Trophoblast cell (in vitro differentiated cells and primary cell): ENCODE measurements around the gene MSL3B.

Source experiments
- DNase-seq, 2 donors: peaks; one replicate each; pipeline ENCODE4 v3.0.0-alpha.2; 2016
- H2AFZ ChIP-seq: 2 replicates; pipeline ENCODE4 v1.6.1; 2013; ENCODE audit warnings: low read length, moderate library complexity, mild to moderate bottlenecking; ENCODE audit not compliant: insufficient read depth, poor library complexity
- H2AK5ac ChIP-seq: 2 replicates; pipeline ENCODE4 v1.6.1; 2013; ENCODE audit warnings: mild to moderate bottlenecking, low read length
- H2BK120ac ChIP-seq: 2 replicates; pipeline ENCODE4 v1.6.1; 2013; ENCODE audit warnings: low read length, mild to moderate bottlenecking, moderate library complexity; ENCODE audit not compliant: insufficient read depth, poor library complexity
- H2BK12ac ChIP-seq: 2 replicates; pipeline ENCODE4 v1.6.1; 2013; ENCODE audit warnings: mild to moderate bottlenecking, low read length, moderate library complexity
- H2BK5ac ChIP-seq: 2 replicates; pipeline ENCODE4 v1.6.1; 2013; ENCODE audit warnings: low read length, low read depth, moderate library complexity, mild to moderate bottlenecking; ENCODE audit not compliant: poor library complexity
- H3K14ac ChIP-seq: 2 replicates; pipeline ENCODE4 v1.6.1; 2013; ENCODE audit warnings: mild to moderate bottlenecking, low read length
- H3K18ac ChIP-seq: 2 replicates; pipeline ENCODE4 v1.6.1; 2013; ENCODE audit warnings: mild to moderate bottlenecking, low read length
- H3K23ac ChIP-seq: 2 replicates; pipeline ENCODE4 v1.6.1; 2013; ENCODE audit warnings: low read length
- H3K27ac ChIP-seq: 2 replicates; pipeline ENCODE4 v1.5.1; 2013; ENCODE audit warnings: low read depth, mild to moderate bottlenecking, inconsistent platforms, low read length, moderate library complexity
- H3K27me3 ChIP-seq: 2 replicates; pipeline ENCODE4 v1.6.1; 2013; ENCODE audit warnings: inconsistent platforms, mild to moderate bottlenecking, low read length, moderate library complexity; ENCODE audit not compliant: insufficient read depth
- H3K36me3 ChIP-seq, 2 experiments: 1 replicate in 1 of 2; 2 replicates in 1 of 2; pipeline ENCODE4 v1.6.1; 2013; ENCODE audit warnings: low read length in 2 of 2, mild to moderate bottlenecking in 2 of 2, moderate library complexity in 1 of 2; ENCODE audit not compliant: insufficient read depth in 2 of 2, control insufficient read depth in 1 of 2
- H3K4ac ChIP-seq: 2 replicates; pipeline ENCODE4 v1.6.1; 2013; ENCODE audit warnings: low read depth, mild to moderate bottlenecking, low read length, moderate library complexity
- H3K4me1 ChIP-seq, 2 experiments: 1 replicate in 1 of 2; 2 replicates in 1 of 2; pipeline ENCODE4 v1.6.1; 2013; ENCODE audit warnings: low read length in 2 of 2, mild to moderate bottlenecking in 2 of 2, moderate library complexity in 1 of 2; ENCODE audit not compliant: insufficient read depth in 2 of 2, control insufficient read depth in 1 of 2
- H3K4me2 ChIP-seq: 2 replicates; pipeline ENCODE4 v1.6.1; 2013; ENCODE audit warnings: inconsistent platforms, mild to moderate bottlenecking, low read length, moderate library complexity
- H3K4me3 ChIP-seq: 2 replicates; pipeline ENCODE4 v1.5.1; 2013; ENCODE audit warnings: mild to moderate bottlenecking, low read depth, low read length, inconsistent platforms
- H3K79me1 ChIP-seq: one replicate; pipeline ENCODE4 v1.6.1; 2013; ENCODE audit warnings: low read length
- H3K79me2 ChIP-seq: 2 replicates; pipeline ENCODE4 v1.6.1; 2013; ENCODE audit warnings: low read length, mild to moderate bottlenecking; ENCODE audit not compliant: control insufficient read depth, insufficient read depth, poor library complexity
- H3K9ac ChIP-seq: 2 replicates; pipeline ENCODE4 v1.6.1; 2013; ENCODE audit warnings: mild to moderate bottlenecking, low read length
- H3K9me3 ChIP-seq: 2 replicates; pipeline ENCODE4 v1.6.1; 2013; ENCODE audit warnings: low read depth, mild to moderate bottlenecking, control low read depth, inconsistent platforms, low read length; ENCODE audit not compliant: insufficient read depth
- H4K12ac ChIP-seq: 2 replicates; pipeline ENCODE4 v1.6.1; 2013; ENCODE audit warnings: low read depth, mild to moderate bottlenecking, low read length, moderate library complexity
- H4K8ac ChIP-seq: 2 replicates; pipeline ENCODE4 v1.6.1; 2013; ENCODE audit warnings: low read depth, mild to moderate bottlenecking, low read length, moderate library complexity
- H4K91ac ChIP-seq: one replicate; pipeline ENCODE4 v1.6.1; 2013; ENCODE audit warnings: low read depth, mild to moderate bottlenecking, low read length, moderate library complexity
- WGBS: extraction: QIAGEN DNeasy Blood & Tissue Kit; methylation state at CpG from one replicate; pipeline ENCODE4 v1.1.7; 2013; ENCODE audit warnings: missing lambda C conversion rate; ENCODE audit not compliant: insufficient read length, insufficient coverage; ENCODE audit errors: extremely low coverage; 5-methylcytosine and 5-hydroxymethylcytosine counted together

The MSL3B gene

DNA sequence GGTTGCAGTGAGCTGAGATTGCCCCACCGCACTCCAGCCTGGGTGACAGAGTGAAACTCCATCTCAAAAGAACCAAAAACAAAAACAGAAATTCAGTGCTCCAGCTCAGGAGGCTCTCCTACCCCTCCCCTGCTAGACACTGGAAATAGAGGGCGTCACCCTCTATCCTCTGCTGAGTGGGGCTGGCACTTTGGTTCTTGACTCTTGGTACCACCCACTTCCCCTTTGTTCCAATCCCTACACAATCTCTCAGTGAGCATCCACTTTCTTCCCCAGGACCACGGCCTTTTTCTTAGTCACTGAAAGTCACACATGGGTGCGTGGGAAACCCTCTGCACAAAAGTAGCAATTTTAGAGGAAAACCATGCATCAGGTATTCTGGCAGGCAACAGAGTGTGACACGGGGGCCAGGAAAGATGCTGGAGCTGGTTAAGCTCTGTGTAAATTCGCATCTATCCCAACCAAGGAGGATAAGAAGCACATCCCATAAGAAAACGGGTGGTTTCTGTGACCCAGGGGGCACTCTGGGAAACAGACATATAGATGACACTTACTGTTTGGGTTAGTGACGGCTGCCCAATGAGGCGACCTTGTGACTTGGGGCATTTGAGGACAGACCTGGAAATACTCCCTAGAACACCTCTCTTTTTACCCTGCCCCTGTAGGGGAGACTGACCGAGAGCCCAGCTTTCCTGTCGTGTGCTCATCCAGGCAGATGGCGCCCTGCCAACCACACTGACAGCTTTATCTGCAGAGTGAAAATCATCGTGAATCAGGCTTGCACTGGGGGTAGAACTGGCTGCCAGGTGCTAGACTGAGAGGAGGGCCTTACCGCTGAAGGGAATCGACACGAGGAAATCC is 21.6 kb downstream of the MSL3B start:
- H3K18ac ChIP-seq = no peak overlapping the region
- H3K23ac ChIP-seq = no peak overlapping the region
- H2AK5ac ChIP-seq = no peak overlapping the region

DNA sequence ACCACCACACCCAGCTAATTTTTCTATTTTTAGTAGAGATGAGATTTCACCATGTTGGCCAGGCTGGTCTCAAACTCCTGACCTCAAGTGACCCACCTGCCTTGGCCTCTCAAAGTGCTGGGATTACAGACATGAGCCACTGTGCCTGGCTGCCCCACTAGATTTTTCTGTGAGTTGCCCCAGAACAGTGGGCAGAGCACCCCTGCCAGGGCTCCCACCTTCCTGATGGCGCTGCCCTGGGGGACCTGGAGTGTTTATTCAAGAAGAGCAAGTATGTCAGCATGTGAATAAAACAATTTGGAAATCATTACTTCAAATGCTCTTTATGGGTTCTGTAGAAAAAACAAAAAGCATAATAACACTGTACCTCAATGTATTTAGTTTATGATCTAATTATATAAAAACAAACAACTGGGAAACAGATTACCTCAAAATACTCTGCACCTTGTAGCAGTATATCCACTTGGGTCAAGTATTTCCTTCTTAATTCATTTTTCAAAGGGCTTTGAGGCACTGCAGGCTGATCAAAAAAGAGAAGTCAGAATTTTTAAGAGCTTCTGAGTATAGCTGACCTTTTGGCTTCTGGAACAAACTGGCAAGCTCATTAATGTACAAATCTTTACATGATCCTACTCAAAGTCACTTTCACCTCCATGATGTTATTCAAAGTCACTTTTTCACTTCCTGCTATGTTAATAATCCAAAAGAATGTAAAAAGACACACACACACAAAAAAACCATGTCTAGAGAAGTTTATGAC is 22.7 kb downstream of the MSL3B start:
- no peak overlapping the region for H3K4me3 ChIP-seq
- no peak overlapping the region for H2BK120ac ChIP-seq
- H3K79me1 ChIP-seq = no peaks in the 10 kb centered on the region
- H3K27ac ChIP-seq = no peak overlapping the region
- no peak overlapping the region for H3K14ac ChIP-seq
- no peak overlapping the region for H2AFZ ChIP-seq
- no peak overlapping the region for H3K4me2 ChIP-seq
- no peak for DNase-seq
- H2BK5ac ChIP-seq = no peak overlapping the region
- no peak overlapping the region for H3K18ac ChIP-seq
- H2AK5ac ChIP-seq = no peak overlapping the region
- H3K9me3 ChIP-seq = peaks cover 2% of the 10 kb centered on the region
- peaks cover 64 to 78% of the 10 kb centered on the region in 2 experiments for H3K36me3 ChIP-seq
- no peak overlapping the region for H3K9ac ChIP-seq
- H3K4me1 ChIP-seq = no peaks in the 10 kb centered on the region
- no peak overlapping the region for H3K23ac ChIP-seq
- H2BK12ac ChIP-seq = no peak overlapping the region
- no peaks in the 10 kb centered on the region for H3K79me2 ChIP-seq
- H3K4ac ChIP-seq = no peak overlapping the region
- H4K12ac ChIP-seq = no peak overlapping the region
- H4K8ac ChIP-seq = no peak overlapping the region
- H4K91ac ChIP-seq = no peak overlapping the region
- no CpG with 5 or more reads among the region's 1 CpG for WGBS
- H3K27me3 ChIP-seq = no peaks in the 10 kb centered on the region

More for the DNA sequence above, 21.6 kb downstream of the MSL3B start:
- Histone ChIP-seq H3K14ac (no peak overlapping the region), H3K27ac (no peak overlapping the region), H2BK12ac (no peak overlapping the region), H2BK5ac (no peak overlapping the region), H4K8ac (no peak overlapping the region), H4K12ac (no peak overlapping the region), H3K79me2 (no peaks in the 10 kb centered on the region), H2BK120ac (no peak overlapping the region), H3K9ac (no peak overlapping the region), H3K27me3 (no peaks in the 10 kb centered on the region), H3K36me3 (peaks cover 60 to 71% of the 10 kb centered on the region in 2 experiments), H2AFZ (no peak overlapping the region), H3K79me1 (no peaks in the 10 kb centered on the region), H3K9me3 (peaks cover 2% of the 10 kb centered on the region), H3K4me3 (no peak overlapping the region), H3K4me1 (no peaks in the 10 kb centered on the region), H3K4ac (no peak overlapping the region), H4K91ac (no peak overlapping the region), H3K4me2 (no peak overlapping the region)
- no CpG with 5 or more reads among the region's 16 CpGs for WGBS
- DNase-seq = no peak

DNA sequence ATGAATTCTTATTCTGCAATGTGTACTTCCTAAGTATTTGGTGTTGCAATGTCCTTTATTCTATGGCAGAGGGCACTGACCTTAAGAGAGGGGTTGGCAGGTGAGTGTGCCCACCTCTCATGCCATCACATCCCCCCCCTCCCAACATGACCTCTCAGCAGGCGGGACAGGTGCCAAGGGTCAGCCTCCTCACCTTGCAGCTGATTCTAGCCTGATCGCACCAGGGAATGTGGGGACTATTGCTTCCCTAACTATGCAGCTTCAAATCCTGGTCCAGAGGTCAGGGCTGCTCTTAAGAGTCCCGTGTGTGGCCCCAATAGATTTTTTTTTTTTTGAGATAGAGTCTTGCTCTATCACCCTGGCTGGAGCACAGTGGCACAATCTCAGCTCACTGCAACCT is 23.4 kb downstream of the MSL3B start:
- no peak overlapping the region for H3K14ac ChIP-seq
- H4K8ac ChIP-seq = no peak overlapping the region
- H3K4ac ChIP-seq = no peak overlapping the region
- H4K12ac ChIP-seq = no peak overlapping the region
- no peak overlapping the region for H2BK5ac ChIP-seq
- no peak overlapping the region for H3K27ac ChIP-seq
- no peak overlapping the region for H2AK5ac ChIP-seq
- H3K79me2 ChIP-seq = no peaks in the 10 kb centered on the region
- no peak overlapping the region for H2BK120ac ChIP-seq
- H3K4me2 ChIP-seq = no peak overlapping the region
- no peak overlapping the region for H4K91ac ChIP-seq
- H3K9ac ChIP-seq = no peak overlapping the region
- no peak overlapping the region for H3K23ac ChIP-seq
- no peaks in the 10 kb centered on the region for H3K27me3 ChIP-seq
- H3K4me3 ChIP-seq = no peak overlapping the region
- peaks cover 2% of the 10 kb centered on the region for H3K9me3 ChIP-seq
- H3K18ac ChIP-seq = no peak overlapping the region
- no peak overlapping the region for H2AFZ ChIP-seq
- no peak for DNase-seq
- H3K79me1 ChIP-seq = no peaks in the 10 kb centered on the region
- H3K4me1 ChIP-seq = no peaks in the 10 kb centered on the region
- WGBS = no CpG with 5 or more reads among the region's 3 CpGs
- no peak overlapping the region for H2BK12ac ChIP-seq
- H3K36me3 ChIP-seq = peaks cover 64 to 80% of the 10 kb centered on the region in 2 experiments

DNA sequence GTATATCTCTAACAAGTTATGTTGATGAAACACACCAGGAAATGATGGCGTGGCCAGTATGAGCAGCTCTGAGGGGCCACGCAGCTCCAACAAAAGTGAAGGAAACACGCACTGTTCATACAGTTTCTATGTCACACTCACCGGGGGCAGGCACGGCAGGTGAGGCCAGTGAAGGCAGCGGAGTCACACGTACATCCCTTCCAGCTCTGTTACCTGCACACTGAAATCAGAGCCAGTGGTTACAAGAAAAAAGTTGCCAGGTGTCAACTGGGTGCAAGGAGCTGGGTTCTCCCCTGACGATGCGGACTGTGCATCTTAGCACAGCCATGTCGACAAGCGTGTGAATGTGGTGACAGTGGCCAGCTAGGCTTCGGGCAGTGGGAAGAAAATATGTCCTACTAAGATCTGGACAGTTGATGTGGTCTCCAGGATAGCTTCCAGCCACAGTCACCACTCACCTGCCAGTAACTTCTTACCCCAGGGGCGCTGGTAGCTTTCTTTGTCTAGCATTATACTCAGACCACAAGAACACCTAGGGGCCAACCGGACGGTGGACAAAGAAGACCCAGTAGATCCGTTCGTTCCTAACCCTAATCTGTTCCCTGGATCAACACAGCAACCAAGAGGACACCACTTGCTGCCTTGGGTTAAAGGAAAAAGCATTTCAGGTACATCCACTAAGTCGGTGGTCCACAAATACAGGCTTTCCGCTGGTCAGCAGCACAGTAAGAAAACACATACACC is 23.9 kb downstream of the MSL3B start:
- no peak overlapping the region for H2BK12ac ChIP-seq
- no CpG with 5 or more reads among the region's 19 CpGs for WGBS
- H3K4ac ChIP-seq = no peak overlapping the region
- H3K9me3 ChIP-seq = peaks cover 2% of the 10 kb centered on the region
- H3K27ac ChIP-seq = no peak overlapping the region
- no peak overlapping the region for H4K12ac ChIP-seq
- no peaks in the 10 kb centered on the region for H3K4me1 ChIP-seq
- no peak overlapping the region for H2AFZ ChIP-seq
- H3K79me2 ChIP-seq = no peaks in the 10 kb centered on the region
- H4K91ac ChIP-seq = no peak overlapping the region
- no peaks in the 10 kb centered on the region for H3K27me3 ChIP-seq
- no peak for DNase-seq
- H3K4me3 ChIP-seq = no peak overlapping the region
- no peak overlapping the region for H3K23ac ChIP-seq
- H3K79me1 ChIP-seq = no peaks in the 10 kb centered on the region
- no peak overlapping the region for H2AK5ac ChIP-seq
- no peak overlapping the region for H2BK120ac ChIP-seq
- no peak overlapping the region for H3K14ac ChIP-seq
- H2BK5ac ChIP-seq = no peak overlapping the region
- H4K8ac ChIP-seq = no peak overlapping the region
- H3K4me2 ChIP-seq = no peak overlapping the region
- H3K18ac ChIP-seq = no peak overlapping the region
- peaks cover 66 to 81% of the 10 kb centered on the region in 2 experiments for H3K36me3 ChIP-seq
- H3K9ac ChIP-seq = no peak overlapping the region
